ENCODE results near the gene BMP6.

BMP6 gene

GRCh38 chr6:7719364-7719850 lies 6.5 kb upstream of the BMP6 start:
- DNase-seq (ENCODE audit: low read depth in 2 of 2) = no peak

- no peak for DNase-seq (ENCODE audit: low read depth in 2 of 2)
Measured at GRCh38 chr6:7720346-7720745, 5.6 kb upstream of the BMP6 start.

- DNase-seq (ENCODE audit: low read depth in 2 of 2) = no peak
Measured at GRCh38 chr6:7721649-7722048, 4.2 kb upstream of the BMP6 start.

- DNase-seq (ENCODE audit: low read depth in 2 of 2) = peak in 1 of 2 donors; percentile 23
Measured at GRCh38 chr6:7723041-7723447, 2.9 kb upstream of the BMP6 start.

- no peak for DNase-seq (ENCODE audit: low read depth in 2 of 2)
Measured at GRCh38 chr6:7723554-7723953, 2.3 kb upstream of the BMP6 start.

GRCh38 chr6:7725412-7725811 lies 487 bp upstream of the BMP6 start:
- no peak for DNase-seq (ENCODE audit: low read depth in 2 of 2)

GRCh38 chr6:7726416-7727085 lies 652 bp downstream of the BMP6 start:
- no peak for DNase-seq (ENCODE audit: low read depth in 2 of 2)

GRCh38 chr6:7727086-7727945 lies 1.4 kb downstream of the BMP6 start:
- no peak for DNase-seq (ENCODE audit: low read depth in 2 of 2)

- no peak for DNase-seq (ENCODE audit: low read depth in 2 of 2)
Measured at GRCh38 chr6:7727946-7728854, 2.3 kb downstream of the BMP6 start.

- no peak for DNase-seq (ENCODE audit: low read depth in 2 of 2)
Measured at GRCh38 chr6:7728855-7729590, 3.1 kb downstream of the BMP6 start.

GRCh38 chr6:7730001-7730783 lies 4.3 kb downstream of the BMP6 start:
- DNase-seq (ENCODE audit: low read depth in 2 of 2) = no peak

GRCh38 chr6:7730784-7731227 lies 4.9 kb downstream of the BMP6 start:
- no peak for DNase-seq (ENCODE audit: low read depth in 2 of 2)

- DNase-seq (ENCODE audit: low read depth in 2 of 2) = no peak
Measured at GRCh38 chr6:7731294-7731693, 5.4 kb downstream of the BMP6 start.

- no peak for DNase-seq (ENCODE audit: low read depth in 2 of 2)
Measured at GRCh38 chr6:7732228-7732627, 6.3 kb downstream of the BMP6 start.

GRCh38 chr6:7734707-7735383 lies 8.9 kb downstream of the BMP6 start:
- DNase-seq (ENCODE audit: low read depth in 2 of 2) = no peak

- DNase-seq (ENCODE audit: low read depth in 2 of 2) = no peak
Measured at GRCh38 chr6:7737106-7737505, 11.2 kb downstream of the BMP6 start.

- no peak for DNase-seq (ENCODE audit: low read depth in 2 of 2)
Measured at GRCh38 chr6:7737867-7738266, 12.0 kb downstream of the BMP6 start.

- no peak for DNase-seq (ENCODE audit: low read depth in 2 of 2)
Measured at GRCh38 chr6:7742223-7742785, 16.4 kb downstream of the BMP6 start.

- DNase-seq (ENCODE audit: low read depth in 2 of 2) = no peak
Measured at GRCh38 chr6:7745942-7746341, 20.0 kb downstream of the BMP6 start.

- DNase-seq (ENCODE audit: low read depth in 2 of 2) = no peak
Measured at GRCh38 chr6:7747016-7747415, 21.1 kb downstream of the BMP6 start.
